ENCODE data around the gene PEF1. TPM values are rescaled to one million over a fixed set of nuclear protein-coding genes. Genes with fewer than 3 reads are reported as not detected.

The PEF1 gene
- polyA plus RNA-seq, 1 donor (not counting 4 experiments of a cell fraction or from before 2014, with no cell fraction given), result 72.2 TPM

DNA sequence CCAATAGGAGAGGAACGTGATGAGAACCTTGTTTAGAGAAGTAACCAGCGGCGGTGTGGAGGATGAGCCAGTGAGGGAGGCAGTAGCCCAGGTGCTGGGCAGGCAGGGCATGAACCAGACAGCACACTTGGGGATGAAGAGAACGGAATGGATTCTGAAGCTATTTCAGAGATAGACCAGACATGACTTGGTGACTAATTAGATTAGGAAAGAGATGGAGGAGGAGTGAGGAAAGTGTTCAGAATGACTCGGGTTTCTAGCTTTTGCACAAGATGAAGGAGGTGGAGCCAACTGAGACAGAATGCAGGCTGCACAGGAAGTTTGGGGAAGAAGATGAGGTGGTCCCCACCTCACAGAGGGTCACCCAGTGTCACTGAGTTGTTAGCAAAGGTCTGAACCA, 5.1 kb downstream of the PEF1 start:
- Histone ChIP-seq H3K9me1 (ENCODE audit: control insufficient read depth, extremely low read depth, insufficient read depth, low read length) (no peaks in the 10 kb centered on the region), H2AFZ (ENCODE audit: control insufficient read depth, low read length) (no peak overlapping the region), H3K27me3 (ENCODE audit: control insufficient read depth, extremely low read depth, insufficient read depth, low read length) (no peaks in the 10 kb centered on the region), H3K4me1 (ENCODE audit: control insufficient read depth, extremely low read depth, insufficient read depth, low read length) (peaks cover 56% of the 10 kb centered on the region), H3K36me3 (ENCODE audit: control insufficient read depth in 2 of 2, extremely low read depth in 1 of 2, insufficient read depth in 2 of 2, low read length in 2 of 2) (peaks cover 2 to 31% of the 10 kb centered on the region in 2 experiments), H3K9ac (ENCODE audit: control insufficient read depth, extremely low read depth, insufficient read depth, low read length) (peak overlapping the region; percentile 6), H3K79me2 (ENCODE audit: control insufficient read depth, insufficient read depth, low read length) (peaks cover 88% of the 10 kb centered on the region), H3K4me3 (ENCODE audit: control insufficient read depth in 2 of 3, extremely low read depth in 1 of 3, insufficient read depth in 2 of 3, low read depth in 1 of 3, low read length in 3 of 3) (no peak overlapping the region), H3K9me3 (ENCODE audit: control insufficient read depth, low read depth, low read length) (no peaks in the 10 kb centered on the region), H3K4me2 (ENCODE audit: control insufficient read depth, extremely low read depth, insufficient read depth, low read depth, low read length) (peak overlapping the region; percentile 39), H4K20me1 (ENCODE audit: control insufficient read depth, extremely low read depth, insufficient read depth, low read length) (peaks cover 12% of the 10 kb centered on the region), H3K27ac (ENCODE audit: control insufficient read depth, insufficient read depth, low read length) (peak overlapping the region; percentile 61)
- FAIRE-seq, result peak; percentile 41
- dilution Hi-C loops (cut with MboI; ENCODE audit: extremely low pct_ligation_motif_present, low sequenced_read_pairs), result no loop called here
- no peak for DNase-seq (ENCODE audit: low read depth, low spot score)
- TF ChIP-seq CTCF (optimal IDR thresholded peaks at IDR 0.05 in 1 of 3, IDR thresholded peaks at IDR 0.05 in 1 of 3, conservative IDR thresholded peaks at IDR 0.05 in 1 of 3; ENCODE audit: extremely low read depth in 1 of 3, insufficient read depth in 2 of 3, low read length in 3 of 3) (no peak), EZH2 (IDR thresholded peaks at IDR 0.05; ENCODE audit: low read length) (no peak)

GRCh38 chr1:31637915-31638673, 6.6 kb downstream of the PEF1 start:
- H3K79me2 ChIP-seq (ENCODE audit: control insufficient read depth, insufficient read depth, low read length), result peaks cover 75% of the 10 kb centered on the region

More at GRCh38 chr1:31637915-31638673, 6.6 kb downstream of the PEF1 start:
- Histone ChIP-seq H3K4me1 (ENCODE audit: control insufficient read depth, extremely low read depth, insufficient read depth, low read length) (peaks cover 45% of the 10 kb centered on the region), H3K9me3 (ENCODE audit: control insufficient read depth, low read depth, low read length) (no peaks in the 10 kb centered on the region), H3K27ac (ENCODE audit: control insufficient read depth, insufficient read depth, low read length) (peak overlapping the region; percentile 61), H3K9ac (ENCODE audit: control insufficient read depth, extremely low read depth, insufficient read depth, low read length) (no peak overlapping the region), H2AFZ (ENCODE audit: control insufficient read depth, low read length) (no peak overlapping the region), H3K36me3 (ENCODE audit: control insufficient read depth in 2 of 2, extremely low read depth in 1 of 2, insufficient read depth in 2 of 2, low read length in 2 of 2) (peaks cover 3 to 28% of the 10 kb centered on the region in 2 experiments), H3K4me3 (ENCODE audit: control insufficient read depth in 2 of 3, extremely low read depth in 1 of 3, insufficient read depth in 2 of 3, low read depth in 1 of 3, low read length in 3 of 3) (no peak overlapping the region), H3K27me3 (ENCODE audit: control insufficient read depth, extremely low read depth, insufficient read depth, low read length) (no peaks in the 10 kb centered on the region), H3K4me2 (ENCODE audit: control insufficient read depth, extremely low read depth, insufficient read depth, low read depth, low read length) (peak overlapping the region; percentile 25), H3K9me1 (ENCODE audit: control insufficient read depth, extremely low read depth, insufficient read depth, low read length) (no peaks in the 10 kb centered on the region), H4K20me1 (ENCODE audit: control insufficient read depth, extremely low read depth, insufficient read depth, low read length) (peaks cover 12% of the 10 kb centered on the region)
- peak; percentile 50 for DNase-seq (ENCODE audit: low read depth, low spot score)
- peak; percentile 73 for FAIRE-seq
- dilution Hi-C loops (cut with MboI; ENCODE audit: extremely low pct_ligation_motif_present, low sequenced_read_pairs), result no loop called here
- no peak for TF ChIP-seq EZH2 (IDR thresholded peaks at IDR 0.05; ENCODE audit: low read length)
- no peak for TF ChIP-seq CTCF (optimal IDR thresholded peaks at IDR 0.05 in 1 of 3, IDR thresholded peaks at IDR 0.05 in 1 of 3, conservative IDR thresholded peaks at IDR 0.05 in 1 of 3; ENCODE audit: extremely low read depth in 1 of 3, insufficient read depth in 2 of 3, low read length in 3 of 3)

All from keratinocyte (primary cell).